ENCODE results near the gene KHDC1.
"Not testable (repeated sequence)": the region's sequence is repeated elsewhere in the genome, so short reads cannot be mapped to it uniquely, and the experiment has no call there.

The KHDC1 gene

GRCh38 chr6:73242001-73242400, 21.0 kb downstream of the KHDC1 start:
- no peak for DNase-seq (ENCODE audit: low read depth)
- TF ChIP-seq CTCF (IDR thresholded peaks at IDR 0.05; ENCODE audit: control insufficient read depth, extremely low read depth, insufficient read depth) = no peak
- no peak overlapping the region for H3K4me3 ChIP-seq (ENCODE audit: low read depth, low read length)

GRCh38 chr6:73240730-73241129, 22.3 kb downstream of the KHDC1 start:
- no peak overlapping the region for H3K4me3 ChIP-seq (ENCODE audit: low read depth, low read length)
- no peak for TF ChIP-seq CTCF (IDR thresholded peaks at IDR 0.05; ENCODE audit: control insufficient read depth, extremely low read depth, insufficient read depth)
- no peak for DNase-seq (ENCODE audit: low read depth)

DNA sequence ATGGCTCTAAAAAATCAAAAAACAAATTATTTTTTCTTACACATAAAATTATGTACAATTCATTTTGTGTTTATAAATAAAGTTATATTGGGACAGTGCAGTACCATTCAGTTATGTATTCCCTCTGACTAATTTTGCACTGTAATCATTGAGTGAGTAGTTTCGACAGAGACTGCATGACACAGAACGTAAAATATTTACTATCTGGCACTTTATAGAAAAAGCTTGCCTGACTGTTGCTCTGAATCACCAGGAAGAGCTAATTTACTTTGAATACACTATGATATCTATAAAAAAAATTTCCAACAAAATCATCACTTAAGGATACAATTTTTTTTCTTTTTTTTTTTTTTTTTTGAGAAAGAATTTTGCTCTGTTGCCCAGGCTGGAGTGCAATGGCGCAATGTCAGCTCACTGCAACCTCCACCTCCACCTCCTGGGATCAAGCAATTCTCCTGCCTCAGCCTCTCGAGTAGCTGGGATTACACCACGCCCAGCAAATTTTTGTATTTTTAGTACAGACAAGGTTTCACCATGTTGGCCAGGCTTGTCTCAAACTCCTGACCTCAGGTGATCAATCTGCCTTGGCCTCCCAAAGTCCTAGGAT, 26.7 kb downstream of the KHDC1 start:
- TF ChIP-seq CTCF (IDR thresholded peaks at IDR 0.05; ENCODE audit: control insufficient read depth, extremely low read depth, insufficient read depth) = no peak
- no peak overlapping the region for H3K4me3 ChIP-seq (ENCODE audit: low read depth, low read length)
- DNase-seq (ENCODE audit: low read depth) = no peak

- no peak for TF ChIP-seq CTCF (IDR thresholded peaks at IDR 0.05; ENCODE audit: control insufficient read depth, extremely low read depth, insufficient read depth)
- H3K4me3 ChIP-seq (ENCODE audit: low read depth, low read length) = no peak overlapping the region
- no peak for DNase-seq (ENCODE audit: low read depth)
Observed at GRCh38 chr6:73234733-73235132, 28.3 kb downstream of the KHDC1 start.

- DNase-seq (ENCODE audit: low read depth); H3K4me3 ChIP-seq (ENCODE audit: low read depth, low read length): not testable (repeated sequence)
Observed at GRCh38 chr6:73233971-73234370, 29.0 kb downstream of the KHDC1 start.

GRCh38 chr6:73233048-73233447, 29.9 kb downstream of the KHDC1 start:
- H3K4me3 ChIP-seq (ENCODE audit: low read depth, low read length) = no peak overlapping the region
- DNase-seq (ENCODE audit: low read depth) = no peak
- no peak for TF ChIP-seq CTCF (IDR thresholded peaks at IDR 0.05; ENCODE audit: control insufficient read depth, extremely low read depth, insufficient read depth)

- no peak for DNase-seq (ENCODE audit: low read depth)
- H3K4me3 ChIP-seq (ENCODE audit: low read depth, low read length) = no peak overlapping the region
- TF ChIP-seq CTCF (IDR thresholded peaks at IDR 0.05; ENCODE audit: control insufficient read depth, extremely low read depth, insufficient read depth) = no peak
Observed at GRCh38 chr6:73231986-73232391, 31.0 kb downstream of the KHDC1 start.
